Measurements from ENCODE around the gene TPR. TPM values are rescaled to one million over a fixed set of nuclear protein-coding genes. Genes with fewer than 3 reads are reported as not detected.

The TPR gene
- total RNA-seq, result 10 to 100 TPM; 57.5 to 99.7 (median 81.0) TPM

DNA sequence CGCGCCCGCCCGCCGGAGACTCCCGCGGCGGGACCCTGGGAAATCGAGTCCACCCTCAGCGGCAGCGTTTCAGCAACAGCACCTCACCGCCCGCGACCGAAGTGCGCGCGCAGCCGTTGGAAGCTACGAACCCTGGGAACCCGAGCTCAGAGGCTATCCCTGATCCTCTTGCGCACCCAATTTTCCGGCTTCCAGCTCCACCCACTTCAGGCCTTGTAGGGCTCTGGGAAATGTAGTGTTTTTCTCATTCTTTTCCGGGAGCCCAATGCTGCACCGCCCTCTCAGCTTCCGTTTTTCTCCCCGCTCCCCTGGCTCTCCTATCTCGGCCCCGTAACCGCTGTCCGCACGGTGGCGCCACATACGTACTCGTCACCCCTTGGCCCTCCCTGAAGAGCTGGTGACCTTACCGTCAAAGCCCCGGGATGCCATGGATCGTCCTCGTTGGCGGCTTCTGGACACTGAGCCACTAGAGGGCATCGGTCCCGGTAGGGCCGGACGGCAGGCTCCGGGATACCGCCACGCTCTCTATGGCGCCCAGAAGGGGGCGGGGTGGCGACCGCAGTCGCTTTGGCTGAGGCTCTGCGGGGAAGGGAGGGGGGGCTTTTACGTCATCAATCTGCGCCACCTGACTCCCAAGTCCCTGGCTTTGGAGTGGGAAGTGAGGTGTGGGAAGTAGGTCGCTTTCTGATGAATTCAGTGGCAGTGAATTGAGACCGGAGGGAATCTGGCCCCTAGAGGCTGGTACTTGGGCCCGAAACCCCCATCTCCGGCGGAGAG, at the start of gene TPR, which contains the start of gene ODR4:
Gene TPR, minus strand, starts transcription at position 102 of the 777 bp plus-strand sequence. CDS start 225 bp downstream, outside the sequence.
Gene ODR4, plus strand, starts transcription at position 687 of the 777 bp plus-strand sequence. CDS start 3,948 bp downstream, outside the sequence.
- Histone ChIP-seq H3K4me1 (peaks cover 14 to 28% (median 20%) of the 10 kb centered on the region in 4 donors), H3K4me3 (peak within 1 kb of the TSS; percentile 66 to 99 (median 94)), H3K9me3 (no peaks in the 10 kb centered on the region), H3K27ac (peak within 1 kb of the TSS; percentile 92 to 99 (median 96)), H3K27me3 (no peaks in the 10 kb centered on the region), H3K36me3 (peaks cover 0 to 20% (median 7%) of the 10 kb centered on the region in 4 donors)
- 0% methylated on average over 8 to 60 of the region's 60 CpGs for WGBS, 2 donors (ENCODE audit: low coverage in 1 of 2)
- DNase-seq, result peak; percentile 97
- intact Hi-C loops (cut with DNase I; ENCODE audit: low total_unique reads) (no loop called here), in situ Hi-C loops (cut with MboI; ENCODE audit: low pct_ligation_motif_present in 1 of 4, low pct_unique_long_range_greater_than_20kb in 1 of 4, low sequenced_read_pairs in 3 of 4) (no loop called here)
- TF ChIP-seq, protein P1, sequence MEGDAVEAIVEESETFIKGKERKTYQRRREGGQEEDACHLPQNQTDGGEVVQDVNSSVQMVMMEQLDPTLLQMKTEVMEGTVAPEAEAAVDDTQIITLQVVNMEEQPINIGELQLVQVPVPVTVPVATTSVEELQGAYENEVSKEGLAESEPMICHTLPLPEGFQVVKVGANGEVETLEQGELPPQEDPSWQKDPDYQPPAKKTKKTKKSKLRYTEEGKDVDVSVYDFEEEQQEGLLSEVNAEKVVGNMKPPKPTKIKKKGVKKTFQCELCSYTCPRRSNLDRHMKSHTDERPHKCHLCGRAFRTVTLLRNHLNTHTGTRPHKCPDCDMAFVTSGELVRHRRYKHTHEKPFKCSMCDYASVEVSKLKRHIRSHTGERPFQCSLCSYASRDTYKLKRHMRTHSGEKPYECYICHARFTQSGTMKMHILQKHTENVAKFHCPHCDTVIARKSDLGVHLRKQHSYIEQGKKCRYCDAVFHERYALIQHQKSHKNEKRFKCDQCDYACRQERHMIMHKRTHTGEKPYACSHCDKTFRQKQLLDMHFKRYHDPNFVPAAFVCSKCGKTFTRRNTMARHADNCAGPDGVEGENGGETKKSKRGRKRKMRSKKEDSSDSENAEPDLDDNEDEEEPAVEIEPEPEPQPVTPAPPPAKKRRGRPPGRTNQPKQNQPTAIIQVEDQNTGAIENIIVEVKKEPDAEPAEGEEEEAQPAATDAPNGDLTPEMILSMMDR (IDR thresholded peaks at IDR 0.05), result peak; percentile 78 to 100 (median 85)
- peak; percentile 84 to 88 (median 84) for TF ChIP-seq POLR2AphosphoS5 (IDR thresholded peaks at IDR 0.05)
- TF ChIP-seq POLR2A (IDR thresholded peaks at IDR 0.05), result peak; percentile 70
- no peak for TF ChIP-seq EP300 (IDR thresholded peaks at IDR 0.05; ENCODE audit: low read depth)

DNA sequence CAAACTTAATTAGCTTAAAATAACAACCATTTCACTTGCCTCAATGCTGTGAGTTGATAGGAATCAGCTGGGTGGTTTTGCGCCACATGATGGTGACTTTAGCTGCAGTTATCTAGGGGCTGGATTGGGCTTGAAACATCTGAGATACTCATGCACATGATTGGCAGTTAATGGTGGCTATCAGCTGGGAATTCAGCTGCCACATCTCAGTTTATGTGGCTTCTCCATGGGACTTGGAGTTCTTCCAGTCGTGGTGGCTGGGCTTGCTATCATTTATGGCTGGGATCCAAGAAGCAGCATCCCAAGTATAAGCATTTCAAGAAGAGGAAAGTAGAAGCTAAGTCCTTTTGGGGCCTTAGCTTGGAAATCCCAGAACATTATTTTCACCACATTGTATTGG, 49.5 kb upstream of the TPR start:
- intact Hi-C loops (cut with DNase I; ENCODE audit: low total_unique reads), result no loop called here
- peaks cover 0 to 3% (median 0%) of the 10 kb centered on the region in 4 donors for H3K4me1 ChIP-seq
- 52 to 100% methylated on average over 1 to 2 of the region's 2 CpGs for WGBS, 2 donors (ENCODE audit: low coverage in 1 of 2)
- in situ Hi-C loops (cut with MboI; ENCODE audit: low pct_ligation_motif_present in 1 of 4, low pct_unique_long_range_greater_than_20kb in 1 of 4, low sequenced_read_pairs in 3 of 4), result no loop called here
- no peaks in the 10 kb centered on the region for H3K27me3 ChIP-seq
- no peak for TF ChIP-seq POLR2A (IDR thresholded peaks at IDR 0.05)
- no peak for TF ChIP-seq POLR2AphosphoS5 (IDR thresholded peaks at IDR 0.05)
- no peak for TF ChIP-seq EP300 (IDR thresholded peaks at IDR 0.05; ENCODE audit: low read depth)
- TF ChIP-seq, protein P1 (IDR thresholded peaks at IDR 0.05), result no peak
- no peaks in the 10 kb centered on the region for H3K9me3 ChIP-seq
- DNase-seq, result no peak
- H3K27ac ChIP-seq, result no peak overlapping the region
- H3K4me3 ChIP-seq, result no peak overlapping the region
- peaks cover 0 to 9% (median 3%) of the 10 kb centered on the region in 4 donors for H3K36me3 ChIP-seq

DNA sequence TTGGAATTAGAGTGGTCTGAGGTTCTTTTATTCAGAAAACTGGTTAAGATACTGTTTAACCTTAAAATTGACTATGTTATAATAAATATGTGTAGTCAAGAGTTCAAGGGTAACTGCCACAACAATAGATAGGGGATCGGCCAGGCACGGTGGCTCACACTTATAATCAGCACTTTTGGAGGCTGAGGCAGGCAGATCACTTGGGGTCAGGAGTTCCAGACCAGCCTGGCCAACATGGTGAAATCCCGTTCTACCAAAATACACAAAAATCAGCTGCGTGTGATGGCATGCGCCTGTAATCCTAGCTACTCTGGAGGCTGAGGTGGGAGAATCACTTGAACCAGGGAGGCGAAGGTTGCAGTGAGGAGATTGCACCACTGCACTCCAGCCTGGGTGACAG, 46.4 kb upstream of the TPR start:
- H3K4me1 ChIP-seq, result peaks cover 0 to 8% (median 0%) of the 10 kb centered on the region in 4 donors
- no peak for DNase-seq

DNA sequence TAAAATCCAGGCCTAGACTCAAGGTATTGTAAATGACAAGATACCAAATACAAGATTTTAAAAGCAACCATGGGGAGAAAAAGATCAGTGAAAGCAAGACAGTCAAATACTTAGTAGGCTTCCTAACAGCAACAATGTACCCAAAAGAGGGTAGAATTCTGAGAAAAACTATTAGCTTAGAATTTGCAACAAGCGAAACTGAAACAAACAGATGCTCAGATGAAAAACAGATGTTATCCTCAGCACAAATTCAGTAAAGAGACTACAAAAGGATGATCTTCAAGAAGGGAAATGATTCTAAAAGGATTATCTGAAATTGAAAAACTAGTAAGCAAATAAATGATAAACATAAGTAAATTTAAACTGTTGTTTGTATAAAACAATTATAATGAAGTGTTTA, 45.9 kb upstream of the TPR start:
- in situ Hi-C loops (cut with MboI; ENCODE audit: low pct_ligation_motif_present in 1 of 4, low pct_unique_long_range_greater_than_20kb in 1 of 4, low sequenced_read_pairs in 3 of 4), result no loop called here

More for the DNA sequence above, 46.4 kb upstream of the TPR start:
- H3K27me3 ChIP-seq, result no peaks in the 10 kb centered on the region
- peaks cover 0 to 17% (median 4%) of the 10 kb centered on the region in 4 donors for H3K36me3 ChIP-seq
- intact Hi-C loops (cut with DNase I; ENCODE audit: low total_unique reads), result no loop called here
- in situ Hi-C loops (cut with MboI; ENCODE audit: low pct_ligation_motif_present in 1 of 4, low pct_unique_long_range_greater_than_20kb in 1 of 4, low sequenced_read_pairs in 3 of 4), result no loop called here
- no peaks in the 10 kb centered on the region for H3K9me3 ChIP-seq
- WGBS, 2 donors (ENCODE audit: low coverage in 1 of 2), result 82 to 86% methylated on average over 6 of the region's 6 CpGs
- H3K4me3 ChIP-seq, result no peak overlapping the region
- peak overlapping the region in 2 of 4 donors; percentile 34 to 38 for H3K27ac ChIP-seq
- TF ChIP-seq, protein P1 (IDR thresholded peaks at IDR 0.05), result no peak
- TF ChIP-seq POLR2A (IDR thresholded peaks at IDR 0.05) (no peak), EP300 (IDR thresholded peaks at IDR 0.05; ENCODE audit: low read depth) (no peak), POLR2AphosphoS5 (IDR thresholded peaks at IDR 0.05) (no peak)

More for the DNA sequence above, 45.9 kb upstream of the TPR start:
- no peaks in the 10 kb centered on the region for H3K27me3 ChIP-seq
- no peak for DNase-seq
- TF ChIP-seq POLR2AphosphoS5 (IDR thresholded peaks at IDR 0.05) (no peak), POLR2A (IDR thresholded peaks at IDR 0.05) (no peak), EP300 (IDR thresholded peaks at IDR 0.05; ENCODE audit: low read depth) (no peak)
- TF ChIP-seq, protein P1 (IDR thresholded peaks at IDR 0.05), result no peak
- 68 to 88% methylated on average over 1 of the region's 1 CpG for WGBS, 2 donors (ENCODE audit: low coverage in 1 of 2)
- H3K4me1 ChIP-seq, result peaks cover 0 to 8% (median 0%) of the 10 kb centered on the region in 4 donors
- H3K4me3 ChIP-seq, result no peak overlapping the region
- peak overlapping the region in 3 of 4 donors; percentile 6 to 38 (median 34) for H3K27ac ChIP-seq
- H3K9me3 ChIP-seq, result no peaks in the 10 kb centered on the region
- intact Hi-C loops (cut with DNase I; ENCODE audit: low total_unique reads), result no loop called here
- peaks cover 0 to 17% (median 4%) of the 10 kb centered on the region in 4 donors for H3K36me3 ChIP-seq
